G401.6 (cell line): Measurements from ENCODE around the gene GAL3ST1.
"Not testable (repeated sequence)": the region's sequence is repeated elsewhere in the genome, so short reads cannot be mapped to it uniquely, and the experiment has no call there.

Experiments used
- FAIRE-seq: peaks from 2 replicates; lab custom pipeline; 2012; peaks lifted over from hg19 to GRCh38; lab: Jason Lieb, UNC

The GAL3ST1 gene, protein sequence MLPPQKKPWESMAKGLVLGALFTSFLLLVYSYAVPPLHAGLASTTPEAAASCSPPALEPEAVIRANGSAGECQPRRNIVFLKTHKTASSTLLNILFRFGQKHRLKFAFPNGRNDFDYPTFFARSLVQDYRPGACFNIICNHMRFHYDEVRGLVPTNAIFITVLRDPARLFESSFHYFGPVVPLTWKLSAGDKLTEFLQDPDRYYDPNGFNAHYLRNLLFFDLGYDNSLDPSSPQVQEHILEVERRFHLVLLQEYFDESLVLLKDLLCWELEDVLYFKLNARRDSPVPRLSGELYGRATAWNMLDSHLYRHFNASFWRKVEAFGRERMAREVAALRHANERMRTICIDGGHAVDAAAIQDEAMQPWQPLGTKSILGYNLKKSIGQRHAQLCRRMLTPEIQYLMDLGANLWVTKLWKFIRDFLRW

DNA sequence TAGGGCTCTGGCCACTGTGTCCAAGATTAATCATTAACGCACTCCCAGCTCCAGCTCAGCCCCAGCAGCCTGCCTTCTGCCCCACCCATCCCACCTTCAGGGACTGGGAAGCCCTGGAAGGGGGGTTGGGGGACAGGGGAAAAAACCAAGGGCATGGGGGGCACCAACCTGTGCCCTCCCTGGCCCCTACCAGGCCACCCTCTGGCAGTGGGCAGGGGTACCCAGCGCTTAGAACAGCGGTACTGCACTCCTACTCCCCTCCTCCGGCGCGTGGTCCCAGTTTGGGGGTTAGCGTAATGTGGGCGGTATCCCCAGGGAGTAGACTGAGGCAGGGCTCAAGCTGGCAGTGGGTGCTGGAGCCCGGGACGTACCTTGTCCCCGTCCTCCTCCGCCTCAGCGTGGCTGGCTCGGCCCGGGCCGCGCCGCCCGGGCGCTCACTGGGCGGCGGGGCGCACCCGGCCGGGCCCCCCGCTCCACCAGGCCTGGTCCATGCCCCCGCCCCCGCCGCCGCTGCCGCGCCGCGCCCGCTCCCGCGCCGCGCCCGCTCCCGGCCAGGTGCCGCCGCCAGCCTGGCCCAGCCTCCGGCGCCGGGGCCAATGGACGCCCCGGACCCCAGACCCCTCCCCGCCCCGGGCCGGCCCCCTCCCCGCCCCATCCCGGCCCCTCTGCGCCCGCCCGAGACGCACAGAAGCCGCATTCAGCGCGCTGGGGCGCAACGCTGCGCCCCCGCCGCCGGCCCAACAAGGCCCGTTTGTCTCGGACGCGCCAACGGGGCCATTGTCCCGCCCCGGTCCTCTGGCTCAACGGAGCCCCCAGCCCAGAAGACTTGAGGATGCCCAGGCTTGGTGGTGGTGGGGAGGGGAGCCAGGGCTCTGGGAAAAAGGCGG lies at the start of gene GAL3ST1:
TSS of gene GAL3ST1 (minus strand) at position 571 of the 887 bp plus-strand sequence. CDS start 17,273 bp downstream, outside the sequence.
- no peak for FAIRE-seq

DNA sequence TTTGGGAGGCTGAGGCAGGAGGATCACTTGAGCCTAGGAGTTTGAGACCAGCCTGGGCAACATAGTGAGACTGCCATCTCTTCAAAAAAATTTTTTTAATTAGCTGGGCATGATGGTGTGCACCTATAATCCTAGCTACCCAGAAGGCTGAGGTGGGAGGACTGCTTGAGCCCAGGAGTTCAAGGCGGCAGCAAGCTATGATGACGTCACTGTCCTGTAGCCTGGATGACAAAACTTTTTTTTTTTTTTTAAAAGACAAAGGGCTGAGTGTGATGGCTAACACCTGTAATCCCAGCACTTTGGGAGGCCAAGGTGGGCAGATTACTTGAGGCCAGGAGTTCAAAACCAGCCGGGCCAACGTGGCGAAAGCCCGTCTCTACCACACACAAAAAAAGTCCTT lies 45.4 kb upstream of the GAL3ST1 start:
- FAIRE-seq = not testable (repeated sequence)

DNA sequence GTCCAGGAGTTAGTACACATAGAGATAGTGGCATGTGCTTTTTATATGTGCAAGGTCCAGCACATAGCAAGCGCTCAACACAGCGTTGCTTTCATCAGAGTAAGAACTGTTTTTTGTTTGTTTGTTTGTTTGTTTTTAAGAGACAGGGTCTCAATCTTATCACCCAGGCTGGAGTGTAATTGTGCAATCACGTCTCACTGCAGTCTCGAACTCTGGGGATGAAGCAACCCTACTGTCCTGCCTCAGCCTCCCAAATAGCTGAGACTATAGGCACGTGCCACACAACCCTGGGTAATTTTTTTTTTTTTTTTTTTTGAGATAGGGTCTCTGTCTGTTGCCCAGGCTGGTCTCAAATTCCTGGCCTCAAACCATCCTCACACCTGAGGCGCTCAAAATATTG lies 43.4 kb upstream of the GAL3ST1 start:
- no peak for FAIRE-seq

DNA sequence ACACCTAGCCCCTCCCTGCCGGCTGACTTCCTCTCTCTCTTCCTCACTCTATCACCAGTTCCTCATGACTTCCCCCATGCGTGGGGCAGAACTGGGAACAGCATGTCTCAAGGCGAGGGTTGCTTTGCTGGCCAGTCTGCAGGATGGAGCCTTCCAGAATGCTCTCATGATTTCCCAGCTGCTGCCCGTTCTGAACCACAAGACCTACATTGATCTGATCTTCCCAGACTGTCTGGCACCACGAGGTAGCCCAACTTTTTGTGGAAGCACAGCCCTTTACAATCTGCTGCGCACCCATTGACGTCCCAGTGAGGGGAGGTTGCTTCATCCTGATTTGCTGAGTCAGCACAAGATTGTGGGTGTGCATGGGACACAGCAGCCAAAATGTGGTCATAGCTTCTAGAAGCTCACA lies 41.1 kb upstream of the GAL3ST1 start:
- FAIRE-seq = no peak

DNA sequence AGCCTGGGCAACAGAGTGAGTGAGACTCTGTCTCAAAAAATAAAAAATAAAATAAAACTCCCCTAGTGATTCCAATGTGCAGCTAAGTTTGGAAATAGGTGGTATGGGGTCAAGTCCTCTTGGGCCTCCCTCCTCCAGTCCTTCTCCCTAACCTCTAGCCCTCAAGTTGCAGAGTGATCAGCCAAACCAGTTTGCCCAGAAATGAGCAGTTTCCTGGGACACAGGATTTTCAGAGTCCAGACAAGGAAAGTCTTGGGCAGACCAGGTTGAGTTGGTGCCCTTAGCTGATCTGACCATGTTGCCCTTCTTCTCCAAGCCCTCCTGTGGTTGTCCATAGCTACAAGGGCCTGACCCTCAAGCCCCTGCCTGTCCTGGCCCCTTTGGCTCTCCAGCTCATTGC lies 40.4 kb upstream of the GAL3ST1 start:
- FAIRE-seq = no peak

DNA sequence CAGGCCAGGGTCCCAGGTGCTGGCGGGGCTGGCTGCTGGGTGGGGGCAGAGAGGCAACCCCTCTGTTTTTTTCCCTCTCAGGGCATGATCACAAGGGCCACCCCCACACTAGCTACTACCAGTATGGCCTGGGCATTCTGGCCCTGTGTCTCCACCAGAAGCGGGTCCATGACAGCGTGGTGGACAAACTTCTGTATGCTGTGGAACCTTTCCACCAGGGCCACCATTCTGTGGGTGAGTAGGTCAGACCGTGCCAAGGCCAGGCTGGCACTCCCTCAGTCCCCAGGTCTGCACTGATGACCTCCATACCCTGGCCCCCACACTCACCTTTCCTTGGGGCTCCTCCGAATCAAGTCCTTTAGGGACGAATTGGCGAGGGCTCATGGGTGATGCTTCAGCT lies 39.8 kb upstream of the GAL3ST1 start:
- no peak for FAIRE-seq

DNA sequence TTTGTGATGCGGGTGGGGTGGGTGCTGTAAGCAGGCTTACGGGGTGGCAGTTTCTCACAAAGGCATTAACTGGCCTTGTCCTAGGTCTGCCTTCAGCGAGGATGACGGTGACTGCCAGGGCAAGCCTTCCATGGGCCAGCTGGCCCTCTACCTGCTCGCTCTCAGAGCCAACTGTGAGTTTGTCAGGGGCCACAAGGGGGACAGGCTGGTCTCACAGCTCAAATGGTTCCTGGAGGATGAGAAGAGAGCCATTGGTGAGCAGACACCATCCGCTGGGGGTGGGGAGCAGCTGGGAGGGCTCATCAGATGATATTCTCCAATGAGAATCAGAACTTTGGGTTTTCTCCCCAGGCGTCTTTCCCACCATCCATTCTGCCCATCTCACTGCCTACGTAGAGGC lies 38.3 kb upstream of the GAL3ST1 start:
- no peak for FAIRE-seq

DNA sequence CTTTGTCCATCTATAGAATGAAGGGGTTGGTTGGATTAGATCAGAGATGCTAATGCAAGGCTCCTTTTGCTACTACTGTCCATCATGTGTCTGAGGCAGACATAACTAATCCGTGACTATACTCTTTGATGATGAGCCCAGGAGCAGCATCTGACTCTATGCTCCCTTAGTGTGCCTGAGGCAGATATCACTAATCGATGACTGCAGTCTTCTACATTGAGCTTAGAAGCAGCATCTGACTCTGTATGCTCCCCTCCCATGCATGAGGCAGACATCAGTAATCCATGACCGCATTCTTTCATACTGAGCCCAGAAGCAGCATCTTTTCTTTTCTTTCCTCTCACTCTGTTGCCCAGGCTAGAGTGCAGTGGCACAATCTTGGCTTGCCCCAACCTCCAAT lies 36.7 kb upstream of the GAL3ST1 start:
- FAIRE-seq = no peak

DNA sequence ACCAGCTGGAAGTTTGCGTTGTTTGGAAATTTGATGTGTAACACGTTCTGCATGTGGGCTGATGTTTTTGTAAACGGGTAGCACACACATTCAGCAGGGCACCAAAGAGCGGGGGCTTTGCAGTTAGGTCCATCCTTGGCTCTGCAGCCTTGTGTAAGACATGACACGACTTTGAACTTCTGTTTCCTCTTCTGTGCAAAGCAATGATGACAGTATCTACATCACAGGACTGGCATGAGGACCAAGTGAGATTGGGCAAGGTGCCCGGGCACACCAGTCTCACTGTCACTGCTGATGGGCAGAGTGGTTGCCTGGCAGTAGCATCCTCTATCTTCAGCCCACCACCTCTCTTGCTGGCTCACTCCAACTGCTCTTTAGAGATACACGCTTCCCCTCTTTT lies 35.8 kb upstream of the GAL3ST1 start:
- FAIRE-seq = no peak

DNA sequence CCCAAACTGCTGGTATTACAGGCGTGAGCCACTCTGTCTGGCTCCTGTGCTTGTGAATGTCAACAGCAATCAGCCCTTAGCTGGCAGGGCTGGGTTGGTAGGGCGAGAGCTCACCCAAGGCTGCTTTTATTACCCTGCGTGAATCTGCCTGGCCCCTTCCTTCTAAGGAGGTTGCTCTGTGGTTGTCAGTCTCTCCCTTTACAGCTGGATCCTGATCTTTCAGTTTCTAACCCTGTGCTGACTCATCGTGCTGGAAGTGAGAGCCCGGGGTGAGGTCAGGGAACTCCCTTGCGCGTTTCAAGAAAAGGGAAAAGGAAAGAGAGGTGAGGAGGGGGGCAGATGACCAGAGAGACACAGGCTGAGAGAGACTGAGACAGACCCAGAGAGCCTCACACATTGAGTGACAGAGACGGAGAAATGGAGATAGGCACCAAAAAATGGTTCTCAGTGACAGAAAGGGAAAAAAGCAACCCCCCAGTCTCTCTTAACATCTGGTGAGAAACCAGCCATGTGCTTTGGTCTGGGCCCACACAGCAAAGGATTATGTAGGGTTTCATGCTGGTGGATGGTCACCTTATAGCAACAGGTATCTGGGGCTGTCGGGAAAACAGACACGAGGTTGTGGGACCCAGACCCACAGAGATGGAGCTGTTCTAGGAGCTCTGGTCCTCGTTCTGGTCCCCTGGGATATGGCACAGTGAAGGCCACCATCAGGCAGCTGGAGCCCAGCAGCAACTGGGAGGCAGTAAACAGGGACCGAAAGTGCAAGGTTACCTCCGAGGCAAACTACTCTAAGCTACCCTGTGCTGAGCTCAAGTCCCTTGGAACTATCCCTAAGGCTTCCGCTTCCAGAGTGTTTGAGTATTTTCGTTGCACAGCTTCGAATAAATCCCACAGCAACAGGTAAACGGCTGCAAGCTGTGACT lies 35.1 kb upstream of the GAL3ST1 start:
- FAIRE-seq = no peak

DNA sequence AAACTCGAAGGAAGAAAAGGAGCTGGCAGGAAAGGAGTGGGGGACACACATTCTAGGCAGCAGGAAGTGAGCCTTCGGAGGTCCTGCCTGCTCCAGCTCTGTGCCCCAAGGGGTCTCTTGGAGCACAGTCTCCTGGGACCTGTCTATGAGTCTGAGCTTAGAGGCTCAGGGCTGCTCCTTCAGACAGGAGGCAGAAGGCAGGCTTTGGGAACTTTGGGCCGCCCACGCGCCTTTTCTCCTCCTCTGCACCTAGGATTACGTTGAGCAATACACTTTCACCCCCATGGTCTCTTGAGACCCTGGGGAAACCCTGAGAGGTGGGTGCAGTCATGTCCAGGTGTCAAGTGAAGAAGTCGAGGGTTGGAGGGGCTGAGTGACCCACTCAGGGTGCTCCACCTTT lies 33.5 kb upstream of the GAL3ST1 start:
- no peak for FAIRE-seq

DNA sequence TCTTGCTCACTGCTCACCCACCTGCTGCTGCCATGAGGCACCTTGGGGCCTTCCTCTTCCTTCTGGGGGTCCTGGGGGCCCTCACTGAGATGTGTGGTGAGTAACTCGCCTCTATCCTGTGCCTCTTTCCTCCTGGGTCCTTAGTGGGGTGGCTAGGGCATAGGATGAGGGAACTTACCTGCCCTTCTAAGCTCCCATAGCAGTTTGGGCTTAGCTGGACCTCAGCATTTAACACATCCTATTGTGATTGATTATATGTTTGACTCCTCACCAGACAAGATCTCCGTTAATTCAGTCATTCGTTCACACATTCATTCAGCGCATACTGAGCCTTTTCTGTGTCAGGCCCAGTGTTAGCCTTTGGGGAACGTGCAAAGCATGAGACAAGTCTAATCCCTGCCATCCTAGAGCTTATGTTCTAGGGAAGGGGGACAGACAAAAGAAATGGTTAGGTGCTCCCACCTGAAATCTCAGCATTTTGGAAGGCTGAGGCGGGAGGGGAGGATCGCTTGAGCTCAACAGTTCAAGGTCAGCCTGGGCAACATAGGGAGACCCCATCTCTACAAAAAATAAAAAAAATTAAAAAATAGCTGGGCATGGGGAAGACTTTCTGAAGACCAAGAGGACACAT lies 33.0 kb upstream of the GAL3ST1 start:
- no peak for FAIRE-seq

DNA sequence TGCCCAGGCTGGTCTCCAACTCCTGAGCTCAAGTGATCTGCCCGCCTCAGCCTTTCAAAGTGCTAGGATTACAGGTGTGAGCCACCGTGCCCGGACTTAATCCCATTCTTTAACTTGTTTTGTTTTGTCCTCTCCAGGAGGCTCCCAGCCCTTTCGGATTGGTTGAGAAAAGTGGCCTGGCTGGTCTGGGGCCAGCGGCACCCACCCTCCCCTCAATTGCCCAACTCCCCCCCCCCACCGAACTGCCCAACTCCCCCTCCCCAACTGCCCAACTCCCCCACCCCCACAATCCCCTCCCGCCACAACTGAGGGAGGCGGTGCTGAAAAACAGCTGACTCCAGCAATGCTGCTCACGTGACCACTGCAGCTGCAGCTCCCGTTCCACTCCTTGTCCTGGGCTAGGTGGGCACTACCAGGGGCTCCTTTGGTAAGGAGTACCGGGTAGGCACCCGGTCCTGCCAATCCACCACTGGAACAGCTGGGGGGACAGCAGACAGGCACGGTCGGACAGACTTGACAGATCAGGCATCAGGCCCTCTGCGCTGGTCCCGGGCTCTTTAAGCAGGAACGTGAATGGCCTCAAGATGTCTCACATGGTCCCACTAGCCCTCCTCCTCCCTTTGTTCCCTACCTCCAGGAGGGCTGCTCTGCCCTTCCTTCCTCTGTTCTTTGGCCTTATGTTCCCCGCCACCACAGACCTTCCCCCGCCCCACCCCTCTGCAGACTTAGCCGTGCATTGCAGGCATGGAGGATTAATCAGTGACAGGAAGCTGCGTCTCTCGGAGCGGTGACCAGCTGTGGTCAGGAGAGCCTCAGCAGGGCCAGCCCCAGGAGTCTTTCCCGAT lies 32.2 kb upstream of the GAL3ST1 start, which contains the start of gene TCN2:
TSS of gene TCN2 (plus strand) at position 720 of the 845 bp plus-strand sequence. CDS start 158 bp downstream, outside the sequence.
- FAIRE-seq = no peak

DNA sequence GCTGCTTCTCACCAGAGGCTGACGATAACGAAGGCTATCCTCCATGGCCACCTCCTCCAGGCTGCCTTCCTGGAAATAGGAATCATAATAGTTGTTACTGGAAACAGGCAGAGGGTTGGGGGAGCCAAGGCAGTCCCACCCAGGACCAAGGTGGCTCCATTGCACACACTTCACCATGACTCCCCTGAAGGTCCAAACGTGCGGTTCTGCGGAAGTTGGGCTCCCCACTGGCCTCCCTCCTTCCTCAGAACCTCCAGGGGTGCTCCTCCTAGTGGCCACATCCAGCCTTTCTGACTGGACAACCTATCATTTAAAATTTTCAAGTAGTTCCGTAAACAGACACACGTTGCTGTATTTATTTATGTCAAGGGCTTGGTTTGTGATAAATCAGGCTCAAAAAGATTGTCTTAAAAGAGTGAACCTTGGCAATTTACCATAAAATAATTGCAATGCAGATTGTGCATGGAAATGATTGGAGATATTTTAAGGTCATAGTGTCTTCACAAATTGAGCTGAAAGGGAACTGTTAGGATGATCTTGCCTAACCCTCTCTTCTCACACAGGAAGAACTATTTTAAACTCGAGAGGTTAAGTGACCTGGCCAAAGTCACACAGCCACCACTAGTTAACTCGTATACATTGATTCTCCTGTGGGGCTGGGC lies 31.1 kb upstream of the GAL3ST1 start:
- FAIRE-seq = no peak

DNA sequence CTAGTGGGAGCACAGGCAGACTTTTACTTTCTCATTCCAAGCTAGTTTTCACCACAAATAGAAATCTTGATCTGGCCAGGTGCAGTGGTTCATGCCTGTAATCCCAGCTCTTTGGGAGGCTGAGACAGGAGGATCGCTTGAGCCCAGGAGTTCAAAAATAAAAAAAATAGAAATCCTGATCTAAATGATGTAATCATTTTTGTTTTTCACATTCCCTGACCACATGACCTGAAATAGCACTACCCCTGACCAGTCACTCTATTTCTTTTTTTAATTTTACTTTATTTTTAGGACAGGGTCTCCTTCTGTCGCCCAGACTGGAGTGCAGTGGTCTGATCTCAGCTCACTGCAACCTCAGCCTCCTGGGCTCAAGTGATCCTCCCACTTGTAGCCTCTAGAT lies 30.3 kb upstream of the GAL3ST1 start:
- no peak for FAIRE-seq

DNA sequence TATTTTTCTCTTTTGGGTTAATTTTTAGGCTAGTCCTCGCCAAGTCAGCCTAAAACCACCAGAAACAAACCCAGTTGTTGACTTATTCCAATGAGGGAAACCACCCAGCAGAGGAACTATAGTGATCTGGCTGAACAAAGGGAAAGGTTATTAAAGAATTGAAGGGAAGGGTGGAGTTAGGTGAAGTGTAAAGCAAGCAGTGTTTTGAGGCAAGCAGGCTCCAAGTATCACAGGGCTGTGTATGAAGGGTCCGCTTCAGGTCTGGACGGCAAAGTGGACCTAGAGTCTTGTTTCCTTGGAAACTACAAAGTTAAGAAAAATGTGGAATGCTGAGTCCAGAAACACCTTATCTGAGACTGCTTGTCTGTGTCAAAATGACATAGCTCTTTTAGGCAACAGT lies 29.3 kb upstream of the GAL3ST1 start:
- no peak for FAIRE-seq

DNA sequence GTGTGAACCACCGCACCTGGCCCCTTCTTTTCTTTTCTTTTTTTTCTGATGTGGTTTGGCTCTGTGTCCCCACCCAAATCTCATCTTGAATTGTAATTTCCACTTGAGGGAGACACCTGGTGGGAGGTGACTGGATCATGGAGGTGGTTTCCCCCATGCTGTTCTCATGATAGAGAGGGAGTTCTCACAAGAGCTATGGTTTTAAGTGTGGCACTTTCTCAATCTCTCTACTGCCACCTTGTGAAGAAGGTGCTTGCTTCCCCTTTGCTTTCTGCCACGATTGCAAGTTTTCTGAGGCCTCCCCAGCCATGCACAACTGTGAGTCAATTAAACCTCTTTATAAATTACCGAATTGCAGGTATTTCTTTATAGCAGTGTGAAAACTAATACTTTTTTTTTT lies 27.6 kb upstream of the GAL3ST1 start:
- no peak for FAIRE-seq

DNA sequence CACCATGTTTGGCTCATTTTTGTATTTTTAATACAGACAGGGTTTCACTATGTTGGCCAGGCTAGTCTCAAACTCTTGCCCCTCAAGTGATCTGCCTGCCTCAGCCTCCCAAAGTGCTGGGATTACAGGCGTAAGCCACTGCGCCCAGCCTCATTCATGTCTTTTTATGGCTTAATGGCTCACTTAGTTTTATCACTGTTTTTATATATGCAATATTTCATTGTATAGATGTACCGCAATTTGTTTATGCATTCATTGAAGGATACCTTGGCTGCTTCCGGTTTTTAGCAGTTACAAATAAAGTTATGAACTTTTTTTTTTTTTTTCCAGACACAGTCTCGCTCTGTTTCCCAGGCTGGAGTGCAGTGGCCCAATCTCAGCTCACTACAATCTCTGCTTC lies 27.0 kb upstream of the GAL3ST1 start:
- no peak for FAIRE-seq

DNA sequence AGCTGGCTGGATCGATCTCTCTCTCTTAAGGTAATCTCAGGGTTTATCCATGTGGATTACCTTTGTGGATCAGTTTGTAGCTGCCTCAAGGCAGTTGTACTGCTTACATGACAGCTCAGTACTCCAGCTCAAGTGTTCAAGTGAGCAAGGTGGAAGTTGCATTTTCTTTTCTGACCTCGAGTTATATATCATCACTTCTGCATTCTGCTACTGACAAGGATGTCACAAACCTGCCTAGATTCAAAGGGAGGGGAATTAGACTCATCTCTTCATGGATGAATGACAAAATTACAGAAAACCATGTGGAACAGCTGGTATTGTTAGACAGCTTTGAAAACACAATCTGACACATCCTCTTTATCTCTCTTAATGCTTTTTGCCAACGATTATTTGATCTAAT lies 26.5 kb upstream of the GAL3ST1 start:
- no peak for FAIRE-seq

DNA sequence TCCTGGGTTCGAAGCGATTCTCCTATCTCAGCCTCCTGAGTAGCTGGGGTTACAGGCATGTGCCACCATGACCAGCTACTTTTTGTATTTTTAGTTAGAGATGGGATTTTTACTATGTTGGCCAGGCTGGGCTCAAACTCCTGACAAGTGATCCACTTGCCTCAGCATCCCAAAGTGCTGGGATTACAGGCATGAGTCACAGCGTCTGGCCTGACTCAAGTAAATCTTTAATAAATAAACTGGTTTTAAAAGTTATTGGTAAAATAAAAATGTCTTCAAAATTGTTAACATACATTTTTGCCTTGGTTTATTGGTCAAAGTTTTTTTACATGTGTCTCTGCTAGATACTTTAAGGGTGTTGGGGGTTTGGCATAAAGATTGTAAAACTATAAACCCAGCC lies 24.5 kb upstream of the GAL3ST1 start:
- FAIRE-seq = no peak
